Gastrocnemius medialis (tissue), 4 donors: ENCODE measurements around the gene HIVEP1. TPM values are rescaled to one million over a fixed set of nuclear protein-coding genes. Genes with fewer than 3 reads are reported as not detected.

Experiments used
- ATAC-seq, 2 donors: fragments of 150-250 bp; one replicate each; pipeline ENCODE4 v1.9.1; 2016
- DNase-seq, 2 donors: peaks; one replicate each; pipeline ENCODE4 v3.0.0-alpha.2; 2019
- H3K27ac ChIP-seq, 4 donors: fragments of 200-600 bp; sonication (generic); 1 replicate in 1 of 4; 2 replicates in 3 of 4; pipeline ENCODE4 v1.5.1; 2016 to 2018; ENCODE audit warnings: mild to moderate bottlenecking in 2 of 4, moderate library complexity in 1 of 4
- H3K27me3 ChIP-seq, 3 donors: fragments of 200-600 bp; sonication (generic) in 2 of 3; 1 replicate in 1 of 3; 2 replicates in 2 of 3; pipeline versions ENCODE4 v1.5.1 to v1.6.0; 2016 to 2019; ENCODE audit warnings: mild to moderate bottlenecking in 1 of 3, moderate library complexity in 1 of 3
- H3K36me3 ChIP-seq, 2 donors: fragments of 200-600 bp; sonication (generic) in 1 of 2; one replicate each; pipeline ENCODE4 v1.5.1; 2017 to 2018
- H3K4me1 ChIP-seq, 2 donors: fragments of 200-600 bp; sonication (generic) in 1 of 2; one replicate each; pipeline ENCODE4 v1.5.1; 2016 to 2017; ENCODE audit warnings: mild to moderate bottlenecking in 2 of 2
- H3K4me3 ChIP-seq, 4 donors: fragments of 200-600 bp; sonication (generic) in 3 of 4; 1 replicate in 1 of 4; 2 replicates in 3 of 4; pipeline ENCODE4 v1.5.1; 2016 to 2019; ENCODE audit warnings: mild to moderate bottlenecking in 2 of 4
- H3K9me3 ChIP-seq, 3 donors: fragments of 200-600 bp; sonication (generic) in 2 of 3; 1 replicate in 1 of 3; 2 replicates in 2 of 3; pipeline ENCODE4 v1.5.1; 2016 to 2019
- POLR2A ChIP-seq, 2 donors: fragments of 450-650 bp; IDR thresholded peaks; one replicate each; pipeline ENCODE4 v1.6.1; 2017; ENCODE audit warnings: antibody characterized with exemption in 2 of 2, mild to moderate bottlenecking in 2 of 2, moderate library complexity in 2 of 2
- in situ Hi-C, 4 donors: fragments of 200-750 bp; cut with MboI; loops; one replicate each; pipeline versions ENCODE4 v1.15.0 to v1.8.0; 2017; ENCODE audit warnings: low sequenced_read_pairs in 4 of 4
- intact Hi-C: fragments of 100-400 bp; cut with DNase I; formaldehyde crosslinking; loops from one replicate; pipeline ENCODE4 v1.15.1; 2023; ENCODE audit warnings: low total_unique reads
- total RNA-seq, 4 donors: library from RNA; depleted of rRNA; stranded (reverse); fragments of >200 nt; gene quantifications; one replicate each; pipeline versions ENCODE4 v1.1.0 to v1.2.3, GENCODE V29; 2016
- TF ChIP-seq, protein P1 (sequence below), 5 experiments: fragments of 450-650 bp in 3 of 5; fragments of 200-600 bp in 2 of 5; sonication (generic) in 2 of 5; IDR thresholded peaks in 4 of 5; conservative IDR thresholded peaks in 1 of 5; 1 replicate in 4 of 5; 2 replicates in 1 of 5; pipeline ENCODE4 v1.5.1; 2016 to 2019; ENCODE audit warnings: antibody characterized with exemption in 5 of 5, mild to moderate bottlenecking in 3 of 5, moderate library complexity in 3 of 5

Gene HIVEP1
- total RNA-seq, 4 donors from 2014 or later = 8.3 to 13.5 (median 10.5) TPM

DNA sequence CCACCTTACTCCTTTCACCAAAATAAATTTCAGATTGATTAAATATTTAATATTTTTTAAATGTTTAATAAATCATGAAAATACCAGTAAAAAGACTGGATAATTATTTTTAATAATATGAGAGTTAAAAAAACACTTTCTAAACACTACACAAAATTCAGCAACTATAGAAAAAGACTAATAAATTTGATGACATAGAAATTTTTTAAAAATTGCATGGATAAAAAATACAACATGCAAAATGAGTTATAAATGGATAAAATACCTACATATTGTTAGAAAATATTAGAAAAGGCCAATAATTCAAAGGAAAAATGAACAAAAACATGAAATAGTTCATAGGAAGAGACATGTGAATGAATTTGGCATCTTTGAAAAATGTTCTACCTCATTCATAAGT lies 177.0 kb downstream of the HIVEP1 start:
- no peaks in the 10 kb centered on the region for H3K9me3 ChIP-seq
- H3K27ac ChIP-seq = no peak overlapping the region
- no peaks in the 10 kb centered on the region for H3K4me1 ChIP-seq
- ATAC-seq = no peak
- no peaks in the 10 kb centered on the region for H3K36me3 ChIP-seq
- DNase-seq = no peak
- no peak for TF ChIP-seq POLR2A (IDR thresholded peaks at IDR 0.05)
- TF ChIP-seq, protein P1, sequence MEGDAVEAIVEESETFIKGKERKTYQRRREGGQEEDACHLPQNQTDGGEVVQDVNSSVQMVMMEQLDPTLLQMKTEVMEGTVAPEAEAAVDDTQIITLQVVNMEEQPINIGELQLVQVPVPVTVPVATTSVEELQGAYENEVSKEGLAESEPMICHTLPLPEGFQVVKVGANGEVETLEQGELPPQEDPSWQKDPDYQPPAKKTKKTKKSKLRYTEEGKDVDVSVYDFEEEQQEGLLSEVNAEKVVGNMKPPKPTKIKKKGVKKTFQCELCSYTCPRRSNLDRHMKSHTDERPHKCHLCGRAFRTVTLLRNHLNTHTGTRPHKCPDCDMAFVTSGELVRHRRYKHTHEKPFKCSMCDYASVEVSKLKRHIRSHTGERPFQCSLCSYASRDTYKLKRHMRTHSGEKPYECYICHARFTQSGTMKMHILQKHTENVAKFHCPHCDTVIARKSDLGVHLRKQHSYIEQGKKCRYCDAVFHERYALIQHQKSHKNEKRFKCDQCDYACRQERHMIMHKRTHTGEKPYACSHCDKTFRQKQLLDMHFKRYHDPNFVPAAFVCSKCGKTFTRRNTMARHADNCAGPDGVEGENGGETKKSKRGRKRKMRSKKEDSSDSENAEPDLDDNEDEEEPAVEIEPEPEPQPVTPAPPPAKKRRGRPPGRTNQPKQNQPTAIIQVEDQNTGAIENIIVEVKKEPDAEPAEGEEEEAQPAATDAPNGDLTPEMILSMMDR (IDR thresholded peaks at IDR 0.05 in 4 of 5, conservative IDR thresholded peaks at IDR 0.05 in 1 of 5) = no peak
- H3K27me3 ChIP-seq = no peaks in the 10 kb centered on the region
- in situ Hi-C loops (no loop called here), intact Hi-C loops (no loop called here)
- no peak overlapping the region for H3K4me3 ChIP-seq

DNA sequence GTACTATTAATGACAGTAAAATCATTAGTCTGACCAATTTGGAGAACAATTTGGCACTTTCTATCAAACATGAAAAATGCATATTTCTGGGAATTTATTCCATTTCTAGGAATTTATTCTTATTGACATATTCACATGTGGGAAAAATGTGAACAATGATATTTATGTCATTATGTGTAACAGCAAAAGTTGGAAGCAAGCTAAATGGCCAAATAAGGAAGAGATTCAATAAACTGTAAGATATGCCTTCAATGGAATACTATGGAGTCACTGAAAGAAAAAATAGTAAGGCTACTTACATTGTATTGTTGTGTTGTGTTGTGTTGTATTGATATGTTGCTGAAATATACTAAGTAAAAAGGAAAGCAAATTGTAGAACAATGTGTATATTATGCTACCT lies 177.5 kb downstream of the HIVEP1 start:
- Histone ChIP-seq H3K4me3 (no peak overlapping the region), H3K4me1 (no peaks in the 10 kb centered on the region), H3K27me3 (no peaks in the 10 kb centered on the region), H3K9me3 (no peaks in the 10 kb centered on the region), H3K36me3 (no peaks in the 10 kb centered on the region), H3K27ac (no peak overlapping the region)
- no peak for ATAC-seq
- intact Hi-C loops = no loop called here
- TF ChIP-seq, protein P1 (IDR thresholded peaks at IDR 0.05 in 4 of 5, conservative IDR thresholded peaks at IDR 0.05 in 1 of 5) = no peak
- no peak for TF ChIP-seq POLR2A (IDR thresholded peaks at IDR 0.05)
- in situ Hi-C loops = no loop called here
- no peak for DNase-seq

DNA sequence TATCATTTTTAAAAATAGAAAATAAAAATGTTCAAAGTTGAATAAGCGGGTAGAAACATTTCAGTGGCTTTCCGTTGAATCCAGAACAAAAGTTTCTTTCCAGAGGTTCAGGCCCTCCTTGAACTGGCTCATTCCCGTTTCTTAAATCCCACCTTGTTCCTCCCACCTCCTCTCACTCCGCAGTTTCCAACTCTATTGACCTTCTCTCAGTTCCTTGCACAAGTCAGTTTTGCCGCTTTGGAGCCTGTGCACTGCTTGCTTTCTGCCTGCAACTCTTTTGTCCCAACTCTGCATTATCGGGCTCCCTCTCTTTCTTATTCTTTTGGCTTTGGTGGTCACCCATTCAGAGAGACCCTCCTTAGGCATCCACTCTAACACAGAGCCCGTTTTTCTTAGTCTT lies 178.1 kb downstream of the HIVEP1 start:
- TF ChIP-seq, protein P1 (IDR thresholded peaks at IDR 0.05 in 4 of 5, conservative IDR thresholded peaks at IDR 0.05 in 1 of 5) = no peak
- no peak for TF ChIP-seq POLR2A (IDR thresholded peaks at IDR 0.05)
- Histone ChIP-seq H3K4me3 (no peak overlapping the region), H3K36me3 (no peaks in the 10 kb centered on the region), H3K27me3 (no peaks in the 10 kb centered on the region), H3K9me3 (no peaks in the 10 kb centered on the region), H3K4me1 (no peaks in the 10 kb centered on the region), H3K27ac (no peak overlapping the region)
- no peak for DNase-seq
- intact Hi-C loops = no loop called here
- no peak for ATAC-seq
- in situ Hi-C loops = no loop called here

DNA sequence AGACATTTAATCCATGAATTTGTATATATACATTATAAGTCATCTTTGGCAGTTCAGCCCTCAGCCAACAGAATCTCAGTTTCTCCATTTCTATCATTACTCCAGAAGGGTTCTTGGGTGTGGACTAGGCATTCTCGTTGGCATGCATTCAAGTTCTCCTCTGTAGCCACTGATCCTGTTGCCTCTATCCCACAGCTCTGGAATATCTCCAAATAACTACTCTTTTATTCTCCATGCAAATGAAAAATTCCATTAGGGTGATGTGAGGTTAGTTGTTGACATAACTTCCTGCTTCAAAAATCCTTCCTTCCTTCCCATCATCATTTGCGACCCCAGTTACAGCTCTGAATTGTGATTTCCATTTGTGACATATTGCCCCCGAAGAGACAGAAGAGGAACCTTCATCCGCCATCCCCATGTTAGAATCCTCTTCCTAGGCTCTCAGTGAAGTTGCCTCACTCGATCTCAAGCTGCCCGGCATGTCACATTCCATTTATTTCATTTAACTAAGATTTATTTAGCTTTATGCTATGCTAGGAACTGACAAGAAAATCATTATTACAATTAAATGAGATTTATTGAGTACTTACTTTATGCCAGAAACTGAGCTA lies 184.3 kb downstream of the HIVEP1 start:
- intact Hi-C loops = no loop called here
- DNase-seq (no peak), ATAC-seq (no peak)
- no peak overlapping the region for H3K27ac ChIP-seq
- no peaks in the 10 kb centered on the region for H3K36me3 ChIP-seq
- H3K4me3 ChIP-seq = no peak overlapping the region
- H3K4me1 ChIP-seq = no peaks in the 10 kb centered on the region
- in situ Hi-C loops = no loop called here
- no peak for TF ChIP-seq POLR2A (IDR thresholded peaks at IDR 0.05)
- TF ChIP-seq, protein P1 (IDR thresholded peaks at IDR 0.05 in 4 of 5, conservative IDR thresholded peaks at IDR 0.05 in 1 of 5) = no peak
- no peaks in the 10 kb centered on the region for H3K27me3 ChIP-seq
- no peaks in the 10 kb centered on the region for H3K9me3 ChIP-seq

DNA sequence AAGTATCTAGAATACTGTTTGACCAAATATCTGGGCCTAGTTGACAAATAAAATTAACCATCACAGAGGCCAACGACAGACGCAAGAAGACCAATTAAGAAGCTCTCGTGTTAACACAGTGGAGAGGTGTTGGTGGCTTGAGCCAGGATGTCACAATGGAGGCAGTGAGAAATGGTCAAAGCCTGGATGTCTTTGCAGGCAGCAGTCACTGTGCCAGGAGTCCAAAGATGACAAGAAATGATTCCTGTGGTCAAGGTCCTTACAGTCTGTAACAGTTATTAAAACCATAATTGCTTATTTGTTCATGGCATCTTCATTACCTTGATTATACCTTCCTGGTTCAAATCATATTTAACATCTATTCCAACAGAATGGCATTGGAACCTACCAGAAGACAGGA lies 186.7 kb downstream of the HIVEP1 start:
- Histone ChIP-seq H3K4me3 (no peak overlapping the region), H3K36me3 (no peaks in the 10 kb centered on the region), H3K4me1 (no peaks in the 10 kb centered on the region), H3K27me3 (no peaks in the 10 kb centered on the region), H3K9me3 (no peaks in the 10 kb centered on the region), H3K27ac (no peak overlapping the region)
- ATAC-seq (no peak), DNase-seq (no peak)
- in situ Hi-C loops (no loop called here), intact Hi-C loops (no loop called here)
- no peak for TF ChIP-seq POLR2A (IDR thresholded peaks at IDR 0.05)
- TF ChIP-seq, protein P1 (IDR thresholded peaks at IDR 0.05 in 4 of 5, conservative IDR thresholded peaks at IDR 0.05 in 1 of 5) = no peak
